Urothelium cell line (cell line): ENCODE measurements around the gene NEB.
"Not testable (repeated sequence)": the region's sequence is repeated elsewhere in the genome, so short reads cannot be mapped to it uniquely, and the experiment has no call there.

Experiments
- DNase-seq: peaks from one replicate; pipeline ENCODE4 v3.0.0; 2011; ENCODE audit warnings: low spot score, mixed read lengths
- FAIRE-seq: peaks from 2 replicates; lab custom pipeline; 2011; peaks lifted over from hg19 to GRCh38; lab: Jason Lieb, UNC

The NEB gene

DNA sequence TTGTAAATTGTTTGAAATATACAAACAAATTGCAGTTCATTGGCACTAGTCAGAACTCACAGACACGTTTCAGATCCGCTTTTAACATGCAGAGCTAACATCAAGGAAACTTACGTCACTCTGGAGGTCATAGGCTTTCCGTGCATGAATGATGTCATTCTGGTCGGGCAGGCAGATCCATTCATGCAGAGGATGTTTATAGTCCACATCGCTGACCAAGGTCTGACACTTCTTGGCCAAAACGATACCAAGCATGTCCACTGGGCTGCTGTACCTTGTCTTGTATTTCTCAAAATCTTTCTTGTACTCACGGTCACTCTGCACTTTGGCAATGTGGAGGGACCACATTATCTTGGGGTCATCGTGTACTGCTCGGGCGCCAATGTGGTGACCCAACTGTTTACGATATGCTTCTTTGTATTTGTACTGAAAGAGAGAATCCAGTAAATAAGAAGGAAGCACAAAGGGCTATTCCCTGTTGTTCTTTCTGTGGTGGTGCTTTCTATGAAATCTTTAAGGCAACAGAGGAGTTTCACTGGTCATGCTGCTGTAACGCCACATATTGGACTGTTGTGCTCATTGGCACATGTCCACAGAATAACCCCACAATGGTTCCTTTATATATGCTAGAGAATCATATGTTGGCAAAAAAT lies 114.8 kb downstream of the NEB start:
- FAIRE-seq: no peak
- no peak for DNase-seq

DNA sequence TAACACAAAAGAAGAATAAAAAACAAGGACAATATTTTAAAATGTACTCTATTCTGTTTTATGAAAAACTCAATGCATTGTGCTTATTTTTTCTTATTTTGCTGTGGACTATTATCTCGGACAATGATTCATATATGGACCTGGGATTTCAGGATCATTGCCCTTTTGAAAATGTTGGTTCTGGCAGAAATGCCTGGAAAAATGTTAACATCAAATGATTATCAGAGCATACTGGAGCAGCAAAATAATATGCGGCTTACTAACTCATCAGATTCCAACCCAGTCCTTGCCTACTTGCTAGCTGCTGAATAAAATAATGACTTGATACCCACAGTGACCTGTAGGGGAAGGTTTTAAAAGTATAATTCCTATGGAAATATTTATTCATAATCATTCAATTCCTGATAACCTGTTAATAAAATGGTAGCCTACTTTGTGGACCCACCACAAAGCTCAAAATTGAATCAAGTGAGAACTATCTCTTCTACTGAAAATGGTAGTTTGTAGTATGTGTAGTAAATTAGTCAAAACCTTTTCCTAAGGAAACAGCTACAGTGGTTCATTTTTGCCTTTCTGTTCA lies 117.4 kb downstream of the NEB start:
- no peak for DNase-seq
- FAIRE-seq: no peak

DNA sequence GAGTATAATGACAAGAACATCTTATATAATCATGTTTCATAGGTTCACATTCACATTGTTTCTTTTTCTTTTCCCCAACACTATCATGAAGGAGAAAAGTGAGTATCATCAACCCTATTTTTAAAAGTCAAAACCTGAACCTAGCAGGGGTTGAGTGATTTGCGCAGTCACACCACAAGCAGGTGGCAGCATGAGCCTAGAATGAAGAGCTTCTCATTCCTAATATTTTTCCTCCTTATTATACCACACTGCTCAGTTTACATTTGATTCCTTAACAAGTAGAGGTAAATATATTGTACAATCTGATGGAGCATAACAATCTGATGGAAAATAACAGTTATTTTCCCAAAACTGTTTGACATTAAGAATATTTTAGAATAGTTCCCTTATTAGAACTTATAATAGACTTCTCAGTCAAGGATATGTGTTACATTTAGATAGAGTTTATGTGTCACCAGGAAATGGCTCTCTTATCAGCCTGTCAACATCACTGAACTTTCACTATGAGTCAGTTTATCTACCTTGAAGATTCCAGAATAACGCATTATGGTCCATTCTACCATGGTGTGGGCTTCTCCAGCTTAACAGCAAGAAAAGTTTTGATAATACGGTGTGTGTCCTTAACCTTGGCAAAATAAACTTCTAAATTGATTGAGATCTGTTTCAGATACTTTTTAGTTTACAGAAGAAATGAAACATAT lies 119.5 kb downstream of the NEB start:
- no peak for FAIRE-seq
- DNase-seq: no peak

DNA sequence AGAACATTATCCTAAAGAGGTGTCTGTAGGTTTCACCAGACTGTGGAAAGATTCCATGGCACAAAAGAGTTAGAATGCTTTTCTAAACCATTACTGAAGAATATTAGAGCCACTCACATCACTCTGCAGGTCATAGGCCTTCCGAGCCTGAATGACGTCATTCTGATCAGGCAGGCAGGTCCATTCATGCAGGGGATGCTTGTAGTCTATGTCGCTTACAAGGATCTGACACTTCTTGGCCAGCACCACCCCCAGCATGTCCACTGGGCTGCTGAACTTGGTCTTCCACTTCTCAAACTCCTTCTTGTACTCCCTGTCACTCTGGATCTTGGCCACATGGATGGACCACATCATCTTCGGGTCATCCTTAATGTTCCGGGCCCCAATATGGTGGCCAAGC lies 120.1 kb downstream of the NEB start:
- no peak for FAIRE-seq
- DNase-seq: no peak

DNA sequence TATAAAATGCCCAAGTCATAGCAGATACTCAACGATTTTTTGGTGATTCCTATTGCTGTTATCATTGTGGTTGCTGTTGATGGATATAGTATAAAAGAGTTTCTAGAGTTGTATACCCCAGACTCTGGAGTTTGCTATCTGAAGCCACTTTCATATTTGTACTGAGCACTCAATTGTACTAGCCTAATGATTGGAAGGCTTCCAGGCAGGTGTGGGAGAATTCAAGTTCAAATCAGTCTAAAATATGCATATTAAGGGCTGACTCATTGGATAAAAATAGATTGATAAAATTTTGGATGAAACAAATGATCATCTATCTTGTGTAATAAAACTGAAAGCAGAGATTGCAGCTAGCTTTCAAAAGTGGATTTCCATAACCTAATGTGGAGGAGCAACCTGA lies 122.9 kb downstream of the NEB start:
- no peak for FAIRE-seq
- no peak for DNase-seq

DNA sequence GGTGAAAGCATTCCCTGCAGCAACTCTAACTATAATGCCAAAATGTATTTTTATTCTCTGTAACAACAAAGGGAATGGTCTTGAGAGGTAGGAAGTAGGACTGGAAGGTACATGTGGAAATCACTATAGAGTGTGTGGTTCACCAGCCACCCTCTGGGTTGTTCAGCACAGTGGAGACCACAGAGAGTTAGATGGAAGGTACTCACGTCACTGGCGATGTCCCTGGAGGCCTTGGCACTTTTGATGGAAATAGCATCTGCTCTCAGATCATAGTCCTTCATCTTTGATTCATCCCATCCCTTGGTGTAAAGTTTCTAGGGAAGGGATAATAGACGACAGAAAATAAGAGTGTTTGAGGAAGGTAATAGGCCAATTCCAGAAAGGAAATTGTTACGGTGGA lies 124.0 kb downstream of the NEB start:
- FAIRE-seq (no peak), DNase-seq (no peak)

DNA sequence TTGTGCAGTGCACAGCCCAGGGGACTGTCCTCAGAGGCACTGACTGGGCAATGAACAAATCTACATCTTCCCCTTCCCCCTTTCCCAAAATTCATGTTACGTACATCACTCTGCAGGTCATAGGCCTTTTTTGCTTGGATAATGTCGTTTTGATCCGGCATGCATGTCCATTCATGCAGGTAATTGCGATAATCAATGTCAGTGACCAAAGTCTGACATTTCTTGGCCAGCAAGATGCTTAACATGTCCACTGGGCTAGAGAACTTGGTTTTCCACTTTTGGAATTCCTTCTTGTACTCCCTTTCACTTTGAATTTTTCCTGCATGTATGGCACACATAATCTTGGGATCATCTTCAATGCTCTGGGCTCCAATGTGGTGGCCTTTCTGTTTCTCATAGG lies 124.6 kb downstream of the NEB start:
- no peak for FAIRE-seq
- DNase-seq: no peak

DNA sequence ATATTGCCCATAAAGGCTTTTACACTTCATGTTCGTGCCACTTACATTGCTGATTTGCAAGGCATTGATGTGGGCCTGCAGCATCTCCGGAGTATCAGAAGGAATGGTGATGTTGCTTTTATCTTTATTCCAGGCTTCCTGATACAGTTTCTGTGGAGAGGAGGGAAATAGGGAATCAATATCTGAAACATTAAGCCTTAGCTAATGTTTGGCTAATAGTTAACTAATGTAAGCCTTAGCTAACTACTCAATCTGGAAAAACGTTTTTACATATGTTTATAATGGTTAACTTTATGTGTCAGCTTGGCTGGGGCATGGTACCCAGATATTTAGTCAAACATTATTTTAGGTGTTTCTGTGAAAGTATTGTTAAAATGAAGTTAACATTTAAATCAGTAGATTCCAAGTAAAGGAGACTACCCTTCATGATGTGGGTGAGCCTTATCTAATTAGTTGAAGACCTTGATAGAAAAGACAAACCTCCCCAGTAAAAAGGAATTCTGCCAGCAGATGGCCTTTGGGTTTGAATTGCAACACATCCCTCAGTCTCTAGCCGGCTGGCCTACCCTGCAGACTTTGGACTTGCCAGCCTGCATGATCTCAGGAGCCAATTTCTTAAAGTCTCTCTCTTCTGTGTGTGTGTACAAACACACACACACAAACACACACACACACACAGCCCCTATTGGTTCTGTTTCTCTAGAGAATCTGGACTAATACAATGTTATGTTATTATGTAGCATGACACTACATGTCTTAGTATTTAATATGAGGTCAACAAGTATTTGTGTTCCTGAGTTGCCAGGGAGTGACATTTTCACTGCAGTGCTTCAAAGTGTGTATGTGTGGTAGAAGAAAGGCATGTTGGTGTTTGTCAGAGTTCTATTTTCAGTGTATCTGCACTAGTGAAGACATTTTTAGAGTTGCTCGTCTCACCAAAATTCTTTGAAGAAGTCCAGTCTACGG lies 126.5 kb downstream of the NEB start:
- DNase-seq, FAIRE-seq: not testable (repeated sequence)

DNA sequence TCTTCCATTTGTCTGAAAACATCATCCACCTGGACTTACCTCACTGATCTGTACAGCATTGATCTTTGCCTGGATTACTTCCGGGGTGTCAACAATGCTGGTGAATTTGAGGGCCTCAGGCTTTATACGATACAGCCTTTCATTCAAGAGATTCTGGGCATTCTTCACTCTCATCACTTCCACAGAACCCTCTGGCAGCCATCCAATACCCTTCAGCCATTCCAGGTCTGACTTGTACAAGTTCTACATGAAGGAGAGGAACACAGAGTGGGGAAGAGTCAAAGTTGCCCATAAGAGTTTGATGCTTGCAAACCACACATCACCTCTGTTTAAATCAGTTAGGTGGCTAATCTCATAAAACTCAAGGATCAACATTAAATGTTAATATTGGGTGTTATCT lies 130.7 kb downstream of the NEB start:
- DNase-seq, FAIRE-seq: not testable (repeated sequence)

DNA sequence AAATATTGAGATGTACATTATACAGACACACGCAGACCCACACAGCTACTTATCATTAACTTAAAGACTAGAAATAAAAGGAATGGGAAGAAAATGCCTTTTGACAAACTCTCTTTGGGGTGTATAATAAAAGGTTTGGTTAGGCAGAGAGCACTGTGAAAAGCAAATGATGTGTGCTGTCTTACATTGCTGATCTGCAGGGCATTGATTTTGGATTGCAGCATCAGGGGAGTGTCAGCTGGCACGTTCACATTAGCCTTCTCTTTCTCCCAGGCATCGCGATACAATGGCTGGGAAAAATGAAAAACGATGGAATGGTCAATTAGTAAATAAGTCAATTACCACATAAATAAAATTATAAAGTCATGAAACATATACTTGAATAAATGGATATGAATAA lies 131.9 kb downstream of the NEB start:
- not testable (repeated sequence) for FAIRE-seq, DNase-seq

DNA sequence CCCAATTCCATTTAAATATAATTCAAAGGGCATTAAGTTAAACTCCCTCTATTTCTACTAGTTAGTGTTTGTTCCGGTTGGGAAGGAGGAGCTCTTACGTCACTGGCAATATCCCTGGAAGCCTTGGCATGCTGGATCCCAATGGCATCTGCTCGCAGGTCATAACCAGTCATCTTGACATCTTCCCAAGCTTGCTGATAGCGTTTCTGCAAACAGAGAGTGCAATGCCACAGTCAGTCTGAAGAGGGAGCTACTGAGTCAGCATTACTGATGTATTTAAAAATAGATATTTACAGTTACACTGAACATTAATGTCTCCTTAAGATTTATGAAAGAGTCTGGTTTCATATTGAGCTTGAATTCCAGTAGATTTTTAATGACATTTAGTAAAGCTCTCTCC lies 132.5 kb downstream of the NEB start:
- DNase-seq, FAIRE-seq: not testable (repeated sequence)

DNA sequence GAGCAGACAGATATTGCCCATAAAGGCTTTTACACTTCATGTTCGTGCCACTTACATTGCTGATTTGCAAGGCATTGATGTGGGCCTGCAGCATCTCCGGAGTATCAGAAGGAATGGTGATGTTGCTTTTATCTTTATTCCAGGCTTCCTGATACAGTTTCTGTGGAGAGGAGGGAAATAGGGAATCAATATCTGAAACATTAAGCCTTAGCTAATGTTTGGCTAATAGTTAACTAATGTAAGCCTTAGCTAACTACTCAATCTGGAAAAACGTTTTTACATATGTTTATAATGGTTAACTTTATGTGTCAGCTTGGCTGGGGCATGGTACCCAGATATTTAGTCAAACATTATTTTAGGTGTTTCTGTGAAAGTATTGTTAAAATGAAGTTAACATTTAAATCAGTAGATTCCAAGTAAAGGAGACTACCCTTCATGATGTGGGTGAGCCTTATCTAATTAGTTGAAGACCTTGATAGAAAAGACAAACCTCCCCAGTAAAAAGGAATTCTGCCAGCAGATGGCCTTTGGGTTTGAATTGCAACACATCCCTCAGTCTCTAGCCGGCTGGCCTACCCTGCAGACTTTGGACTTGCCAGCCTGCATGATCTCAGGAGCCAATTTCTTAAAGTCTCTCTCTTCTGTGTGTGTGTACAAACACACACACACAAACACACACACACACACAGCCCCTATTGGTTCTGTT lies 137.2 kb downstream of the NEB start:
- DNase-seq, FAIRE-seq: not testable (repeated sequence)

DNA sequence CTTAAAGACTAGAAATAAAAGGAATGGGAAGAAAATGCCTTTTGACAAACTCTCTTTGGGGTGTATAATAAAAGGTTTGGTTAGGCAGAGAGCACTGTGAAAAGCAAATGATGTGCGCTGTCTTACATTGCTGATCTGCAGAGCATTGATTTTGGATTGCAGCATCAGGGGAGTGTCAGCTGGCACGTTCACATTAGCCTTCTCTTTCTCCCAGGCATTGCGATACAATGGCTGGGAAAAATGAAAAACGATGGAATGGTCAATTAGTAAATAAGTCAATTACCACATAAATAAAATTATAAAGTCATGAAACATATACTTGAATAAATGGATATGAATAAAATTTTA lies 142.4 kb downstream of the NEB start:
- not testable (repeated sequence) for FAIRE-seq, DNase-seq

DNA sequence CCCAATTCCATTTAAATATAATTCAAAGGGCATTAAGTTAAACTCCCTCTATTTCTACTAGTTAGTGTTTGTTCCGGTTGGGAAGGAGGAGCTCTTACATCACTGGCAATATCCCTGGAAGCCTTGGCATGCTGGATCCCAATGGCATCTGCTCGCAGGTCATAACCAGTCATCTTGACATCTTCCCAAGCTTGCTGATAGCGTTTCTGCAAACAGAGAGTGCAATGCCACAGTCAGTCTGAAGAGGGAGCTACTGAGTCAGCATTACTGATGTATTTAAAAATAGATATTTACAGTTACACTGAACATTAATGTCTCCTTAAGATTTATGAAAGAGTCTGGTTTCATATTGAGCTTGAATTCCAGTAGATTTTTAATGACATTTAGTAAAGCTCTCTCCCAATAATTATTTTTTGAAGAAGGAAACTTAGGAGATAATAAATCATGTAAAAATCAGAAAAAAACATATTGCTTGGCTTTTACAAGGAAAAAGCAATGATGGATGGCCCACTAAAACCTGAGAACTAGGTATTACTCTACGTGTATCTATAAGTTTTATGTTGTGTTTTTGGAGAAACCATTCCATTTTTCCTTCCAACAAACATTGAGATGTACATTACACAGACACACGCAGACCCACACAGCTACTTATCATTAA lies 142.9 kb downstream of the NEB start:
- not testable (repeated sequence) for FAIRE-seq, DNase-seq

DNA sequence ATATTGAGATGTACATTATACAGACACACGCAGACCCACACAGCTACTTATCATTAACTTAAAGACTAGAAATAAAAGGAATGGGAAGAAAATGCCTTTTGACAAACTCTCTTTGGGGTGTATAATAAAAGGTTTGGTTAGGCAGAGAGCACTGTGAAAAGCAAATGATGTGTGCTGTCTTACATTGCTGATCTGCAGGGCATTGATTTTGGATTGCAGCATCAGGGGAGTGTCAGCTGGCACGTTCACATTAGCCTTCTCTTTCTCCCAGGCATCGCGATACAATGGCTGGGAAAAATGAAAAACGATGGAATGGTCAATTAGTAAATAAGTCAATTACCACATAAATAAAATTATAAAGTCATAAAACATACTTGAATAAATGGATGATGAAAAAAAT lies 153.0 kb downstream of the NEB start:
- FAIRE-seq, DNase-seq: not testable (repeated sequence)

DNA sequence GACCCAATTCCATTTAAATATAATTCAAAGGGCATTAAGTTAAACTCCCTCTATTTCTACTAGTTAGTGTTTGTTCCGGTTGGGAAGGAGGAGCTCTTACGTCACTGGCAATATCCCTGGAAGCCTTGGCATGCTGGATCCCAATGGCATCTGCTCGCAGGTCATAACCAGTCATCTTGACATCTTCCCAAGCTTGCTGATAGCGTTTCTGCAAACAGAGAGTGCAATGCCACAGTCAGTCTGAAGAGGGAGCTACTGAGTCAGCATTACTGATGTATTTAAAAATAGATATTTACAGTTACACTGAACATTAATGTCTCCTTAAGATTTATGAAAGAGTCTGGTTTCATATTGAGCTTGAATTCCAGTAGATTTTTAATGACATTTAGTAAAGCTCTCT lies 153.6 kb downstream of the NEB start:
- DNase-seq, FAIRE-seq: not testable (repeated sequence)

DNA sequence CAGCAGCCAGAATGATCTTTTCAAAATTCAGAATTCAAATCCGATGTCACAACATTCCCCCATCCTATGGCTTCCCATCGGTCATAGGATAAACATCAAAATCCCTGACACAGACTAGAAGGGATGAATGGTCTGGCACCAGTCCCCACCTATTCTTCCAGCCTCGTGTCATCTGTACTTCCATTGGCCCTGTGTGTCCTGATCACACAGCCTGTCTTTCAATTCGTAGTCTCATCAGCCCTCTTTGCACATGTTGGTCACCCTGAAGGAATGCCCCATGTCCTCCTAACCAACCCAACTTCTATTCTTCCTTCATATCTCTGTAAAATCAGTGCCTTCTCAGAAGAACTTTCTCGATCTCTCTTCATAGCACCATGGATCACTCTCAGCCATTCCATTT lies 157.2 kb downstream of the NEB start:
- FAIRE-seq (no peak), DNase-seq (no peak)

DNA sequence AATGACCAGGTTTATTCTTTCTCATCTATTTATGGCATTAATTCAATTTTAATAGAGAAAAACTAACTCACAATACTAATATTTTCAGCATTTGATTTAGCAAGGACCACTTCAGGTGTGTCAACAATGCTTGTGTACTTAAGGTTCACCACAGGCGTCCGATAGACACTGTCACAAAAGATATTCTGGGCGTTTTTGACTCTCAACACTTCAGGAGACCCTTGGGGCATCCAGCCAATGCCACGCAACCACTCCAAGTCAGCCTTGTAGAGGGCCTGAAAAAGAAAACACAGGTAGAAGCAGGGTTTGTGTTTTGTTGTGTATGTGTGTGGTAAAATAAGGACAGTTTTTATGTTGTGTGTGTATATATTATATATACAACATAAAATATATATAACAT lies 158.2 kb downstream of the NEB start:
- FAIRE-seq: no peak
- DNase-seq: no peak

DNA sequence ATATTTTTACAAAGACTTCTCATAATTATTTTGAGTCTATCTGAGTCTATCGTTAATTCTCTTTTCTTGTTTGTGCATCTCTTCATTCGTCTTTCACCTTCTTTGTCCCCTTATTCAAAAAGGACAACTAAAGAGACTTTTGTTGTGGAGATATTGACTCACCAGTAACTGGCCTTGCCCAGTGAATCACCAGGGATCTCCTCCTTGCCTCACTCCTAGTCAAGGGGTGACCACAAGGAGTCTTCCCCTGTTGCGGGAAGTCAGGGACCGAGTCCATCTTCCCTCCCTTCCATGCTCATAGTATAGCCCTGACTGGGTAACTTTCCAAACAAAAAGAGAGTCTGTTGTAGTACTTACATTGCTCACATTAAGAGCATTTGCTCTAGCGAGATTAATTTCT lies 158.9 kb downstream of the NEB start:
- DNase-seq: peak; percentile 42

DNA sequence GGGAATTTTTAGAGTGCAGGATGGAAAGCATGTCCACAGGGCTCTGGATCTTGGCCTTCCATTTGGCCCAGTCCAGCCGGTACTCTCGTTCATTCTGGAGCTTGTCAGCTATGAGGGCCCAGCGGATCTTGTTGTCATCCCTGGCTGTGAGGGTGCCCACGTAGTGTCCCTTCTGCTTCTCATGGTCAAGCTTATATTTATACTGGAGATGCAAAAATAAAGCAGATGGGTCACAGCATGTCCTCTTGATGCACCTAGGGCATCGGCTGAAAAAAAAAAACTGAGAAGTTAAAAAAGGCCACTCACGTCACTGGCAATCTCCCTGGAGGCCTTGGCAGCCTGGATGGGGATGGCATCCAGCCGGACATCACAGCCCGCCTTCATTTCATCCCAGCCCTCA lies 164.1 kb downstream of the NEB start:
- FAIRE-seq: no peak

More for the DNA sequence above, 158.9 kb downstream of the NEB start:
- FAIRE-seq: no peak

More for the DNA sequence above, 164.1 kb downstream of the NEB start:
- DNase-seq: no peak
